IMR-90 (cell line): Measurements from ENCODE around the gene LAPTM5. TPM values are rescaled to one million over a fixed set of nuclear protein-coding genes. Genes with fewer than 3 reads are reported as not detected.

Experiments
- ATAC-seq: fragments of 200-7000 bp; cut with Tn5 transposase; 2 replicates; pipeline ENCODE4 v1.9.1; 2020; ENCODE audit warnings: low read depth, mild to moderate bottlenecking, moderate library complexity
- BruUV-seq: library from RNA; stranded (reverse); fragments of 400-500 nt; replicated peaks from 2 replicates; lab custom pipeline; 2021; lab: Mats Ljungman, UMichigan
- CTCF ChIA-PET: fragments of 300-600 bp; formaldehyde crosslinking; extraction: SDS; loops from one replicate; lab custom pipeline; 2021; ENCODE audit warnings: antibody characterized with exemption; lab: Yijun Ruan, JAX
- POLR2A ChIA-PET: fragments of 300-600 bp; sonication (Branson Sonifier 250); formaldehyde crosslinking; loops from one replicate; lab custom pipeline; 2022; ENCODE audit warnings: antibody characterized with exemption; ENCODE audit not compliant: unreplicated experiment; lab: Charles Lee
- DNase-seq: peaks from one replicate; pipeline ENCODE4 v3.0.0; 2013
- H2AFZ ChIP-seq: replicated peaks from 2 replicates; pipeline ENCODE3; 2013; ENCODE audit warnings: low read length, mild to moderate bottlenecking; ENCODE audit not compliant: poor library complexity
- H2AK5ac ChIP-seq: 2 replicates; pipeline ENCODE4 v1.6.1; 2013; ENCODE audit warnings: low read depth, low read length, inconsistent platforms
- H2AK9ac ChIP-seq: replicated peaks from 2 replicates; pipeline ENCODE3; 2013; ENCODE audit warnings: mild to moderate bottlenecking, low read depth, low read length, moderate library complexity; ENCODE audit not compliant: poor library complexity
- H2BK120ac ChIP-seq: 2 replicates; pipeline ENCODE4 v1.6.1; 2013; ENCODE audit warnings: low read depth, low read length, inconsistent platforms
- H2BK15ac ChIP-seq: 3 replicates; pipeline ENCODE4 v1.6.1; 2013; ENCODE audit warnings: low read depth, low read length, inconsistent platforms
- H2BK20ac ChIP-seq: 2 replicates; pipeline ENCODE4 v1.6.1; 2013; ENCODE audit warnings: low read depth, mild to moderate bottlenecking, inconsistent platforms, low read length, moderate library complexity
- H2BK5ac ChIP-seq: 2 replicates; pipeline ENCODE4 v1.6.1; 2013; ENCODE audit warnings: mild to moderate bottlenecking, low read depth, low read length, inconsistent platforms; ENCODE audit not compliant: poor library complexity, severe bottlenecking
- H3K14ac ChIP-seq: replicated peaks from 2 replicates; pipeline ENCODE4 v1.6.1; 2013; ENCODE audit warnings: low read depth, low read length, inconsistent platforms
- H3K18ac ChIP-seq: 2 replicates; pipeline ENCODE4 v1.6.1; 2013; ENCODE audit warnings: low read depth, low read length, control low read depth
- H3K23ac ChIP-seq: 2 replicates; pipeline ENCODE4 v1.6.1; 2013; ENCODE audit warnings: low read depth, low read length, inconsistent platforms
- H3K27ac ChIP-seq: 2 replicates; pipeline ENCODE4 v1.5.1; 2013; ENCODE audit warnings: mild to moderate bottlenecking, control low read depth, low read length; ENCODE audit not compliant: insufficient read depth
- H3K27me3 ChIP-seq: 2 replicates; pipeline ENCODE4 v1.6.1; 2013; ENCODE audit warnings: low read length; ENCODE audit not compliant: control insufficient read depth, insufficient read depth
- H3K36me3 ChIP-seq: 2 replicates; pipeline ENCODE4 v1.6.1; 2013; ENCODE audit warnings: low read length, mixed read lengths; ENCODE audit not compliant: control insufficient read depth, insufficient read depth
- H3K4ac ChIP-seq: 2 replicates; pipeline ENCODE4 v1.6.1; 2013; ENCODE audit warnings: low read depth, low read length, inconsistent platforms
- H3K4me1 ChIP-seq: 2 replicates; pipeline ENCODE4 v1.6.1; 2013; ENCODE audit warnings: low read length, mixed read lengths; ENCODE audit not compliant: control insufficient read depth, insufficient read depth
- H3K4me2 ChIP-seq: 2 replicates; pipeline ENCODE4 v1.6.1; 2013; ENCODE audit warnings: low read depth, mild to moderate bottlenecking, control low read depth, low read length, moderate library complexity
- H3K4me3 ChIP-seq: 2 replicates; pipeline ENCODE4 v1.5.1; 2013; ENCODE audit warnings: low read depth, mild to moderate bottlenecking, control low read depth, low read length, moderate library complexity; ENCODE audit not compliant: insufficient read depth
- H3K56ac ChIP-seq: 2 replicates; pipeline ENCODE4 v1.6.1; 2013; ENCODE audit warnings: low read length, inconsistent platforms; ENCODE audit not compliant: insufficient read depth; ENCODE audit errors: extremely low read depth
- H3K79me1 ChIP-seq, 2 experiments: 2 replicates each; pipeline ENCODE4 v1.6.1; 2013; ENCODE audit warnings: low read length in 2 of 2, inconsistent platforms in 1 of 2, low read depth in 1 of 2
- H3K9ac ChIP-seq: 2 replicates; pipeline ENCODE4 v1.6.1; 2013; ENCODE audit warnings: low read depth, low read length, control low read depth
- H3K9me1 ChIP-seq: 2 replicates; pipeline ENCODE4 v1.6.1; 2013; ENCODE audit warnings: low read length, inconsistent platforms; ENCODE audit not compliant: insufficient read depth
- H3K9me3 ChIP-seq: 2 replicates; pipeline ENCODE4 v1.6.1; 2013; ENCODE audit warnings: low read length; ENCODE audit not compliant: control insufficient read depth, insufficient read depth
- H4K20me1 ChIP-seq: 2 replicates; pipeline ENCODE4 v1.6.1; 2013; ENCODE audit warnings: low read length, inconsistent platforms; ENCODE audit not compliant: insufficient read depth
- H4K5ac ChIP-seq: 2 replicates; pipeline ENCODE4 v1.6.1; 2013; ENCODE audit warnings: mild to moderate bottlenecking, low read depth, low read length, control low read depth
- H4K8ac ChIP-seq, 2 experiments: 2 replicates each; pipeline ENCODE4 v1.6.1; 2013; ENCODE audit warnings: low read depth in 2 of 2, low read length in 2 of 2, control low read depth in 1 of 2, inconsistent platforms in 1 of 2
- H4K91ac ChIP-seq: 2 replicates; pipeline ENCODE4 v1.6.1; 2013; ENCODE audit warnings: low read depth, low read length, inconsistent platforms; ENCODE audit not compliant: insufficient read depth
- BHLHE40 ChIP-seq: fragments of 150-350 bp; IDR thresholded peaks from 2 replicates; pipeline ENCODE4 v1.6.1; 2016; ENCODE audit warnings: mild to moderate bottlenecking, low read depth, low read length
- CEBPB ChIP-seq: IDR thresholded peaks from 2 replicates; pipeline ENCODE4 v1.6.1; 2012; ENCODE audit warnings: low read depth, low read length, improper control_type of control experiment
- MAFK ChIP-seq: IDR thresholded peaks from 2 replicates; pipeline ENCODE4 v1.6.1; 2012; ENCODE audit warnings: low read depth, low read length, improper control_type of control experiment
- MAZ ChIP-seq: IDR thresholded peaks from 2 replicates; pipeline ENCODE4 v1.6.1; 2012; ENCODE audit warnings: low read depth, mild to moderate bottlenecking, low read length, improper control_type of control experiment, moderate library complexity, borderline replicate concordance
- NFE2L2 ChIP-seq: fragments of 150-350 bp; IDR thresholded peaks from 2 replicates; pipeline ENCODE4 v1.6.1; 2016; ENCODE audit warnings: low read depth, mild to moderate bottlenecking, low read length
- POLR2A ChIP-seq: IDR thresholded peaks from 2 replicates; pipeline ENCODE4 v1.6.1; 2012; ENCODE audit warnings: mild to moderate bottlenecking, low read depth, low read length
- RAD21 ChIP-seq: IDR thresholded peaks from 2 replicates; pipeline ENCODE4 v1.6.1; 2012; ENCODE audit warnings: low read length, improper control_type of control experiment
- RCOR1 ChIP-seq: IDR thresholded peaks from 2 replicates; pipeline ENCODE4 v1.6.1; 2012; ENCODE audit warnings: mild to moderate bottlenecking, low read length, improper control_type of control experiment; ENCODE audit not compliant: insufficient replicate concordance
- SMC3 ChIP-seq: fragments of 150-350 bp; IDR thresholded peaks from 2 replicates; pipeline ENCODE4 v1.6.1; 2016; ENCODE audit warnings: low read depth, mild to moderate bottlenecking, antibody characterized with exemption, low read length, moderate library complexity
- WGBS, 2 experiments: methylation state at CpG; one replicate each; pipeline versions ENCODE4 v1.1.5 to v1.1.7; 2013; ENCODE audit warnings: missing lambda C conversion rate in 2 of 2; ENCODE audit not compliant: insufficient read length in 1 of 2; ENCODE audit errors: extremely low coverage in 2 of 2; 5-methylcytosine and 5-hydroxymethylcytosine counted together
- dilution Hi-C: fragments of 300-500 bp; cut with HindIII; formaldehyde crosslinking; loops from one replicate; pipeline ENCODE4 v1.14.3; 2018; ENCODE audit warnings: low sequenced_read_pairs; ENCODE audit not compliant: unreplicated experiment
- in situ Hi-C: fragments of 300-500 bp; cut with MboI; formaldehyde crosslinking; loops from 3 replicates; pipeline ENCODE4 v1.14.3; 2019; ENCODE audit warnings: low sequenced_read_pairs, inconsistent platforms, mixed read lengths
- intact Hi-C: fragments of 100-400 bp; cut with micrococcal nuclease; formaldehyde crosslinking; loops from 2 replicates; pipeline ENCODE4 v1.10.0; 2022
- polyA plus RNA-seq, 3 experiments: library from polyadenylated mRNA; depleted of rRNA; stranded (reverse); fragments of >200 nt; gene quantifications; 2 replicates each; pipeline ENCODE4 v1.2.3, GENCODE V29; 2012; ENCODE audit warnings: low replicate concordance in 1 of 3
- total RNA-seq: library from RNA; depleted of rRNA; stranded (reverse); fragments of >200 nt; gene quantifications from 2 replicates; pipeline ENCODE4 v1.2.3, GENCODE V29; 2012
- TF ChIP-seq, protein P1 (sequence below): fragments of 150-350 bp; IDR thresholded peaks from 2 replicates; pipeline ENCODE4 v1.6.1; 2017; ENCODE audit warnings: mild to moderate bottlenecking, antibody characterized with exemption, low read length, low read depth
- TF ChIP-seq, protein P2 (sequence below): fragments of 150-350 bp; IDR thresholded peaks from 2 replicates; pipeline ENCODE4 v1.6.1; 2016; ENCODE audit warnings: low read depth, mild to moderate bottlenecking, low read length, moderate library complexity, borderline replicate concordance
- TF ChIP-seq, protein P3 (sequence below): conservative IDR thresholded peaks from 2 replicates; pipeline ENCODE4 v1.5.1; 2012; ENCODE audit warnings: mild to moderate bottlenecking, low read depth, low read length, improper control_type of control experiment

The LAPTM5 gene
- total and polyA plus RNA-seq, 2 of the 4 experiments (the other 2 are of a cell fraction) = 0.09 TPM; not detected in 1

DNA sequence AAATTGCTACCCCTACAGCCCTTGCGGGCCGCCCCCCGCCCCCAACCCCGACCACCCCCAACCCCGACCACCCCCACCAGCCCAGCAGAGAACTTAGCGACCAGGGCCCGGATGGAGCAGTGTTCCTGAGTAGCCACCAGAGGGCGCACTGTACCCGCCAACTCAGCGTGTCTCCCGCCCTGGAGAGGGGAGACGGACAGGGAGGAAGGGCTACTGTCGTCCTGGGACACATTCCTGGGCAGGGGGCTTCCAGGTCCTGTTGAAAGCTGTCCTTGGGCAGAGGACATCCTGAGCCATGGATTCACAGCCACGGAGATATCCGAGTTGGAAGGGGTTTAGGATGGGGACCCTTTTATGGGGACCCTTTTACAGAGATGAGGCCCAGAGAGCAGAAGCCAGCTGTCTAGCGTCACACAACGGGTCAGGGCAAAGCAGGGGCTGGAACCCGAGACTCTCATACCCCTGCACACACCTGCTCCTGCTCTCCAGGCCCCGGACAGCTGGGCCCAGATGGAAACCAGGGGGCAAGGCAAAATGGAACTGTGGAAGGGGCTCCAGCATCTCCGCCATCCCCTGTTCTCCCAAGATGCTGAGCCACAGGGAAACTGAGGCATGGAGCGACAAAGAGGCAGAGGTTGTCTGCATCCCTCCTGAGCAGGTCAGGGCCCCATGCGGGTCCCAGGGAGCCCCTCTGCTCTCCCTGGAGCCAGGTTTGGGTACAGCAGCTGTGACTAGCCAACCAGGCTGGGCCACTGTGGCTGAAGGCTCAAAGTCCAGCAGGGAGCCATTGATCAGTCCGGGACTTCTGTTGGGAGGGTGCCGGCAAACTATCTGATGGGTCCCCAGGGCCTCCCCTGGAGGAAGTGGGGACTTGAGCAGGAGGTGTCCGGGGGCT lies 25.0 kb upstream of the LAPTM5 start (continued):
- TF ChIP-seq, protein P1, sequence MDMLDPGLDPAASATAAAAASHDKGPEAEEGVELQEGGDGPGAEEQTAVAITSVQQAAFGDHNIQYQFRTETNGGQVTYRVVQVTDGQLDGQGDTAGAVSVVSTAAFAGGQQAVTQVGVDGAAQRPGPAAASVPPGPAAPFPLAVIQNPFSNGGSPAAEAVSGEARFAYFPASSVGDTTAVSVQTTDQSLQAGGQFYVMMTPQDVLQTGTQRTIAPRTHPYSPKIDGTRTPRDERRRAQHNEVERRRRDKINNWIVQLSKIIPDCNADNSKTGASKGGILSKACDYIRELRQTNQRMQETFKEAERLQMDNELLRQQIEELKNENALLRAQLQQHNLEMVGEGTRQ = no peak
- no peak for TF ChIP-seq MAFK
- no peak for TF ChIP-seq NFE2L2
- TF ChIP-seq POLR2A = no peak

DNA sequence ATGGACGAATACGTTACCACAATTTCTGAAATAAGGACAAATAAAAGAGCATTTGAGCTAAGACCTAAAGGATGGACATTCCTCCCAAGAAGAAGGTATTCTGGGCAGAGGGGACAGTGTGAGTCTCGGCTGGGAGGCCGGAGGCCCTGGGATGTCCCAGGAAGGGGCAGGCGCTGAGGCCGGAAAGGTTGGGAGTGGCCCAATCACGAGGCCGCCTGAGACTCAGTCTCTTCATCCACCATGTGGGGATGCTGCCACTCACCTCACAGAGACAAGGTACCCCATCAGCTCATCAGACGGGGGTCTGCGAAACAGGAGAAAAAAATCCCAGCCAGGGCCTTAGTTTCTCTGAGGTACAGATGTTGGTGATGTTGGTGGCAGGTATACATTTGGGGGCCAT lies 24.3 kb upstream of the LAPTM5 start:
- no peak overlapping the region for H2BK120ac ChIP-seq
- dilution Hi-C loops = no loop called here
- no peak overlapping the region for H3K27ac ChIP-seq
- no peak overlapping the region for H2BK20ac ChIP-seq
- no peak overlapping the region for H2BK15ac ChIP-seq
- no peak overlapping the region for H3K56ac ChIP-seq
- H4K20me1 ChIP-seq = no peaks in the 10 kb centered on the region
- ATAC-seq = no peak
- CTCF ChIA-PET = interaction anchor here (0.7 to 2.9 kb wide), 9 partner anchors 9 to 1413 kb away, joined by 3 to 18 read pairs (median 4); no protein-coding TSS in a partner anchor
- H4K5ac ChIP-seq = no peak overlapping the region
- no peak overlapping the region for H2AK5ac ChIP-seq
- BruUV-seq = no TSS peak
- no peaks in the 10 kb centered on the region for H3K36me3 ChIP-seq
- no peaks in the 10 kb centered on the region; the same call in 1 of the 2 replicates for H3K27me3 ChIP-seq
- POLR2A ChIA-PET = no interaction called here
- no peaks in the 10 kb centered on the region for H3K79me1 ChIP-seq
- intact Hi-C loops = loop anchor here (1.0 to 5.0 kb wide), 2 partner anchors 129 to 145 kb away; no protein-coding TSS in a partner anchor
- H3K9me3 ChIP-seq = no peaks in the 10 kb centered on the region
- DNase-seq = no peak
- H3K4ac ChIP-seq = no peak overlapping the region
- H3K4me2 ChIP-seq = no peak overlapping the region
- H2AFZ ChIP-seq = no peak overlapping the region
- H4K8ac ChIP-seq = no peak overlapping the region
- no peak overlapping the region for H2BK5ac ChIP-seq
- H3K14ac ChIP-seq = no peak overlapping the region
- no peak overlapping the region for H4K91ac ChIP-seq
- H3K4me3 ChIP-seq = no peak overlapping the region
- no peak overlapping the region for H3K23ac ChIP-seq
- H3K9me1 ChIP-seq = no peaks in the 10 kb centered on the region
- H3K18ac ChIP-seq = no peak overlapping the region
- H3K4me1 ChIP-seq = no peaks in the 10 kb centered on the region
- H3K9ac ChIP-seq = no peak overlapping the region
- WGBS, 2 experiments = no CpG with 5 or more reads among the region's 10 CpGs
- H2AK9ac ChIP-seq = no peak overlapping the region
- in situ Hi-C loops = no loop called here
- TF ChIP-seq BHLHE40 = no peak
- TF ChIP-seq MAZ = no peak
- TF ChIP-seq, protein P2, sequence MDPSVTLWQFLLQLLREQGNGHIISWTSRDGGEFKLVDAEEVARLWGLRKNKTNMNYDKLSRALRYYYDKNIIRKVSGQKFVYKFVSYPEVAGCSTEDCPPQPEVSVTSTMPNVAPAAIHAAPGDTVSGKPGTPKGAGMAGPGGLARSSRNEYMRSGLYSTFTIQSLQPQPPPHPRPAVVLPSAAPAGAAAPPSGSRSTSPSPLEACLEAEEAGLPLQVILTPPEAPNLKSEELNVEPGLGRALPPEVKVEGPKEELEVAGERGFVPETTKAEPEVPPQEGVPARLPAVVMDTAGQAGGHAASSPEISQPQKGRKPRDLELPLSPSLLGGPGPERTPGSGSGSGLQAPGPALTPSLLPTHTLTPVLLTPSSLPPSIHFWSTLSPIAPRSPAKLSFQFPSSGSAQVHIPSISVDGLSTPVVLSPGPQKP = no peak
- no peak for TF ChIP-seq SMC3
- TF ChIP-seq RAD21 = no peak
- no peak for TF ChIP-seq MAFK
- TF ChIP-seq, protein P3, sequence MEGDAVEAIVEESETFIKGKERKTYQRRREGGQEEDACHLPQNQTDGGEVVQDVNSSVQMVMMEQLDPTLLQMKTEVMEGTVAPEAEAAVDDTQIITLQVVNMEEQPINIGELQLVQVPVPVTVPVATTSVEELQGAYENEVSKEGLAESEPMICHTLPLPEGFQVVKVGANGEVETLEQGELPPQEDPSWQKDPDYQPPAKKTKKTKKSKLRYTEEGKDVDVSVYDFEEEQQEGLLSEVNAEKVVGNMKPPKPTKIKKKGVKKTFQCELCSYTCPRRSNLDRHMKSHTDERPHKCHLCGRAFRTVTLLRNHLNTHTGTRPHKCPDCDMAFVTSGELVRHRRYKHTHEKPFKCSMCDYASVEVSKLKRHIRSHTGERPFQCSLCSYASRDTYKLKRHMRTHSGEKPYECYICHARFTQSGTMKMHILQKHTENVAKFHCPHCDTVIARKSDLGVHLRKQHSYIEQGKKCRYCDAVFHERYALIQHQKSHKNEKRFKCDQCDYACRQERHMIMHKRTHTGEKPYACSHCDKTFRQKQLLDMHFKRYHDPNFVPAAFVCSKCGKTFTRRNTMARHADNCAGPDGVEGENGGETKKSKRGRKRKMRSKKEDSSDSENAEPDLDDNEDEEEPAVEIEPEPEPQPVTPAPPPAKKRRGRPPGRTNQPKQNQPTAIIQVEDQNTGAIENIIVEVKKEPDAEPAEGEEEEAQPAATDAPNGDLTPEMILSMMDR = no peak
- TF ChIP-seq RCOR1 = no peak
- no peak for TF ChIP-seq CEBPB
